PC-3 (cell line): ENCODE data around the gene CRTC1.

Experiments used
- EZH2phosphoT487 ChIP-seq: fragments of 300-600 bp; sonication (generic); IDR thresholded peaks from 2 replicates; pipeline ENCODE4 v1.6.1; 2018; ENCODE audit warnings: mild to moderate bottlenecking, antibody characterized with exemption, low read length, borderline replicate concordance
- TF ChIP-seq, protein P1 (sequence below): fragments of 300-600 bp; sonication (generic); conservative IDR thresholded peaks from 2 replicates; pipeline ENCODE4 v1.5.1; 2017; ENCODE audit warnings: antibody characterized with exemption, low read depth, mild to moderate bottlenecking, low read length

GRCh38 chr19:18649371-18650020, 34.0 kb upstream of the CRTC1 start:
- TF ChIP-seq EZH2phosphoT487 = no peak
- TF ChIP-seq, protein P1, sequence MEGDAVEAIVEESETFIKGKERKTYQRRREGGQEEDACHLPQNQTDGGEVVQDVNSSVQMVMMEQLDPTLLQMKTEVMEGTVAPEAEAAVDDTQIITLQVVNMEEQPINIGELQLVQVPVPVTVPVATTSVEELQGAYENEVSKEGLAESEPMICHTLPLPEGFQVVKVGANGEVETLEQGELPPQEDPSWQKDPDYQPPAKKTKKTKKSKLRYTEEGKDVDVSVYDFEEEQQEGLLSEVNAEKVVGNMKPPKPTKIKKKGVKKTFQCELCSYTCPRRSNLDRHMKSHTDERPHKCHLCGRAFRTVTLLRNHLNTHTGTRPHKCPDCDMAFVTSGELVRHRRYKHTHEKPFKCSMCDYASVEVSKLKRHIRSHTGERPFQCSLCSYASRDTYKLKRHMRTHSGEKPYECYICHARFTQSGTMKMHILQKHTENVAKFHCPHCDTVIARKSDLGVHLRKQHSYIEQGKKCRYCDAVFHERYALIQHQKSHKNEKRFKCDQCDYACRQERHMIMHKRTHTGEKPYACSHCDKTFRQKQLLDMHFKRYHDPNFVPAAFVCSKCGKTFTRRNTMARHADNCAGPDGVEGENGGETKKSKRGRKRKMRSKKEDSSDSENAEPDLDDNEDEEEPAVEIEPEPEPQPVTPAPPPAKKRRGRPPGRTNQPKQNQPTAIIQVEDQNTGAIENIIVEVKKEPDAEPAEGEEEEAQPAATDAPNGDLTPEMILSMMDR = no peak
